Smooth muscle cell (in vitro differentiated cells): Measurements from ENCODE around the gene PRSS22. TPM values are rescaled to one million over a fixed set of nuclear protein-coding genes. Genes with fewer than 3 reads are reported as not detected.

Source experiments
- DNase-seq: peaks from one replicate; lab custom pipeline; 2025; ENCODE audit not compliant: unreplicated experiment; lab: John Stamatoyannopoulos, UW
- H2AFZ ChIP-seq: fragments of 200-600 bp; sonication (generic); 2 replicates; pipeline ENCODE4 v1.6.0; 2016; ENCODE audit warnings: antibody characterized with exemption, low read depth, mild to moderate bottlenecking
- H3F3A ChIP-seq: fragments of 200-600 bp; sonication (generic); 2 replicates; pipeline ENCODE4 v1.6.0; 2017; ENCODE audit warnings: antibody characterized with exemption, low read depth
- H3K27ac ChIP-seq: fragments of 200-600 bp; sonication (generic); 2 replicates; pipeline ENCODE4 v1.5.1; 2016; ENCODE audit warnings: low read depth, mild to moderate bottlenecking
- H3K27me3 ChIP-seq: fragments of 200-600 bp; sonication (generic); 2 replicates; pipeline ENCODE4 v1.6.1; 2016; ENCODE audit warnings: low read depth, mild to moderate bottlenecking
- H3K36me3 ChIP-seq: fragments of 200-600 bp; sonication (generic); 2 replicates; pipeline ENCODE4 v1.5.1; 2016; ENCODE audit warnings: low read depth
- H3K4me1 ChIP-seq: fragments of 200-600 bp; sonication (generic); 2 replicates; pipeline ENCODE4 v1.5.1; 2016; ENCODE audit warnings: low read depth
- H3K4me2 ChIP-seq: fragments of 200-600 bp; sonication (generic); 2 replicates; pipeline ENCODE4 v1.6.0; 2016; ENCODE audit warnings: mild to moderate bottlenecking
- H3K4me3 ChIP-seq: fragments of 200-600 bp; sonication (generic); 2 replicates; pipeline ENCODE4 v1.5.1; 2016; ENCODE audit warnings: mild to moderate bottlenecking
- H3K79me2 ChIP-seq: fragments of 200-600 bp; sonication (generic); 2 replicates; pipeline ENCODE4 v1.6.0; 2016; ENCODE audit warnings: low read depth, mild to moderate bottlenecking
- H3K9ac ChIP-seq: fragments of 200-600 bp; sonication (generic); 2 replicates; pipeline ENCODE4 v1.6.0; 2016; ENCODE audit warnings: low read depth
- H3K9me3 ChIP-seq: fragments of 200-600 bp; sonication (generic); replicated peaks from 2 replicates; pipeline ENCODE4 v1.5.1; 2016; ENCODE audit warnings: low read depth
- H4K20me1 ChIP-seq: fragments of 200-600 bp; sonication (generic); 2 replicates; pipeline ENCODE4 v1.6.0; 2016; ENCODE audit warnings: low read depth
- CTCF ChIP-seq: fragments of 200-600 bp; sonication (generic); IDR thresholded peaks from 2 replicates; pipeline ENCODE4 v1.5.1; 2017; ENCODE audit warnings: borderline replicate concordance, mild to moderate bottlenecking, antibody characterized with exemption; ENCODE audit not compliant: insufficient read depth, poor library complexity, severe bottlenecking
- WGBS: methylation state at CpG from one replicate; pipeline ENCODE4 v1.1.7; 2016; ENCODE audit warnings: low lambda C conversion rate; 5-methylcytosine and 5-hydroxymethylcytosine counted together
- polyA plus RNA-seq: library from polyadenylated mRNA; unstranded; fragments of >200 nt; fragmentation: Nextera tagmentation; extraction: Ambion mirVana; gene quantifications from 2 replicates; pipeline ENCODE4 v1.2.1, GENCODE V29; 2016
- total RNA-seq: library from RNA; depleted of rRNA; stranded (reverse); fragments of >200 nt; gene quantifications from 2 replicates; pipeline ENCODE4 v1.2.3, GENCODE V29; 2014

PRSS22 gene
- total and polyA plus RNA-seq, 2 experiments from 2014 or later: 0.79 to 2.2 TPM

DNA sequence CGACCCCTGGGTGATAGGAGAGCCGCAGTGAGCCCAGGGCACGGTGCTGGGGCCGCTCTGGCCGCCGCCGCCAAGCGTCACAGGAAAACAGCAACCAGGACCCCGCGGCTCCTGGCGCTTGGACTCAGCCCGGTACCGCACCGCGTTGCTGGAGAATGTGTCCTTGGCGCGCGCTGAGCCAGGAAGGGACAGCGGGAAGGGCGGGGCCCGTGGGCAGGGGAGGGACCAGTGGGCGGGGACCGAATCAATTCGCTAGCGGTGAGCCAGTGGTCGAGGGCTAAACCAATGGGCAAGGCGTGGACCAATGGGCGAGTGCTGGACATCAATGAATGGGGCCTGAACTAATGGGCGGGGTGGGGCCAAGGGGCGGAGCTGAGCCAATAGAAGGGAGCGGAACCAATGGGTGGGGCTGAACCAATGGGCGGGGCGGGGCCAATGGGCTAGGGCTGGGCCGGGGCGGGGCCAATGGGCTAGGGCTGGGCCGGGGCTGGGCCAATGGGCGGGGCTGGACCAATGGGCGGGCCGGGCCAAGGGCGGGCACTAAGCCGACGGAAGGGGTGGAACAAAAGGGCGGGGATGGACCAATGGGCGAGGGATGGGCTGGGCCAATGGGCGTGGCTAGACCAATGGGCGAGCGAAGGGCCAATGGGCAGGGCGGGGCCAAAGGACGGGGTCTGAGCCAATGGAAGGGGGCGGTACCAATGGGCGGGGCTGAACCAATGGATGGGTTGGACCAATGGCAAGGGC, 47.4 kb upstream of the PRSS22 start:
- H3K4me1 ChIP-seq: peaks cover 3% of the 10 kb centered on the region
- no peaks in the 10 kb centered on the region for H3K79me2 ChIP-seq
- H3F3A ChIP-seq: peaks cover 13% of the 10 kb centered on the region
- H3K4me2 ChIP-seq: peak overlapping the region; percentile 99
- H3K9me3 ChIP-seq: no peaks in the 10 kb centered on the region
- no peaks in the 10 kb centered on the region for H4K20me1 ChIP-seq
- H3K27me3 ChIP-seq: no peaks in the 10 kb centered on the region
- no peaks in the 10 kb centered on the region for H3K36me3 ChIP-seq
- 0% methylated on average over 2 of the region's 51 CpGs for WGBS
- H3K9ac ChIP-seq: peak overlapping the region; percentile 78
- no peak overlapping the region for H2AFZ ChIP-seq
- peak overlapping the region; percentile 92 for H3K4me3 ChIP-seq
- TF ChIP-seq CTCF: peak; percentile 13
- DNase-seq: peak; percentile 100
- peak overlapping the region; percentile 52 for H3K27ac ChIP-seq

GRCh38 chr16:2904922-2905240, 46.9 kb upstream of the PRSS22 start:
- Histone ChIP-seq H3K36me3 (no peaks in the 10 kb centered on the region), H3K79me2 (no peaks in the 10 kb centered on the region), H3K9me3 (no peaks in the 10 kb centered on the region), H3K27me3 (no peaks in the 10 kb centered on the region), H3K4me1 (peaks cover 3% of the 10 kb centered on the region), H2AFZ (peak overlapping the region; percentile 84), H3K4me2 (peak overlapping the region; percentile 99), H3K9ac (peak overlapping the region; percentile 78), H3K4me3 (peak overlapping the region; percentile 92), H4K20me1 (no peaks in the 10 kb centered on the region), H3K27ac (peak overlapping the region; percentile 52), H3F3A (peaks cover 13% of the 10 kb centered on the region)
- TF ChIP-seq CTCF: no peak
- DNase-seq: no peak
- WGBS: 0% methylated on average over 21 of the region's 32 CpGs

- WGBS: 3% methylated on average over 52 of the region's 62 CpGs
- no peaks in the 10 kb centered on the region for H3K27me3 ChIP-seq
- H3K9ac ChIP-seq: peak overlapping the region; percentile 78
- H3K79me2 ChIP-seq: no peaks in the 10 kb centered on the region
- no peaks in the 10 kb centered on the region for H3K9me3 ChIP-seq
- peaks cover 13% of the 10 kb centered on the region for H3F3A ChIP-seq
- peak overlapping the region; percentile 99 for H3K4me2 ChIP-seq
- peak overlapping the region; percentile 52 for H3K27ac ChIP-seq
- H3K4me1 ChIP-seq: peaks cover 3% of the 10 kb centered on the region
- DNase-seq: peak; percentile 62
- no peaks in the 10 kb centered on the region for H3K36me3 ChIP-seq
- peak overlapping the region; percentile 92 for H3K4me3 ChIP-seq
- TF ChIP-seq CTCF: peak; percentile 96
- no peaks in the 10 kb centered on the region for H4K20me1 ChIP-seq
- peak overlapping the region; percentile 84 for H2AFZ ChIP-seq
These were observed 46.3 kb upstream of the PRSS22 start for GRCh38 chr16:2904100-2904921.
